ENCODE data around the gene CRYBG1.

Gene CRYBG1, protein sequence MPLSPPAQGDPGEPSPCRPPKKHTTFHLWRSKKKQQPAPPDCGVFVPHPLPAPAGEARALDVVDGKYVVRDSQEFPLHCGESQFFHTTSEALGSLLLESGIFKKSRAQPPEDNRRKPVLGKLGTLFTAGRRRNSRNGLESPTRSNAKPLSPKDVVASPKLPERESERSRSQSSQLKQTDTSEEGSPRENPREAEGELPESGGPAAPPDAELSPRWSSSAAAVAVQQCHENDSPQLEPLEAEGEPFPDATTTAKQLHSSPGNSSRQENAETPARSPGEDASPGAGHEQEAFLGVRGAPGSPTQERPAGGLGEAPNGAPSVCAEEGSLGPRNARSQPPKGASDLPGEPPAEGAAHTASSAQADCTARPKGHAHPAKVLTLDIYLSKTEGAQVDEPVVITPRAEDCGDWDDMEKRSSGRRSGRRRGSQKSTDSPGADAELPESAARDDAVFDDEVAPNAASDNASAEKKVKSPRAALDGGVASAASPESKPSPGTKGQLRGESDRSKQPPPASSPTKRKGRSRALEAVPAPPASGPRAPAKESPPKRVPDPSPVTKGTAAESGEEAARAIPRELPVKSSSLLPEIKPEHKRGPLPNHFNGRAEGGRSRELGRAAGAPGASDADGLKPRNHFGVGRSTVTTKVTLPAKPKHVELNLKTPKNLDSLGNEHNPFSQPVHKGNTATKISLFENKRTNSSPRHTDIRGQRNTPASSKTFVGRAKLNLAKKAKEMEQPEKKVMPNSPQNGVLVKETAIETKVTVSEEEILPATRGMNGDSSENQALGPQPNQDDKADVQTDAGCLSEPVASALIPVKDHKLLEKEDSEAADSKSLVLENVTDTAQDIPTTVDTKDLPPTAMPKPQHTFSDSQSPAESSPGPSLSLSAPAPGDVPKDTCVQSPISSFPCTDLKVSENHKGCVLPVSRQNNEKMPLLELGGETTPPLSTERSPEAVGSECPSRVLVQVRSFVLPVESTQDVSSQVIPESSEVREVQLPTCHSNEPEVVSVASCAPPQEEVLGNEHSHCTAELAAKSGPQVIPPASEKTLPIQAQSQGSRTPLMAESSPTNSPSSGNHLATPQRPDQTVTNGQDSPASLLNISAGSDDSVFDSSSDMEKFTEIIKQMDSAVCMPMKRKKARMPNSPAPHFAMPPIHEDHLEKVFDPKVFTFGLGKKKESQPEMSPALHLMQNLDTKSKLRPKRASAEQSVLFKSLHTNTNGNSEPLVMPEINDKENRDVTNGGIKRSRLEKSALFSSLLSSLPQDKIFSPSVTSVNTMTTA (N-terminal part only)

GRCh38 chr6:106360410-106360988 lies at the start of gene CRYBG1:
CRYBG1 (plus strand) TSS chr6:106360717; CDS start chr6:106360909, 192 bp downstream.
- DNase-seq = peak; percentile 52

DNA sequence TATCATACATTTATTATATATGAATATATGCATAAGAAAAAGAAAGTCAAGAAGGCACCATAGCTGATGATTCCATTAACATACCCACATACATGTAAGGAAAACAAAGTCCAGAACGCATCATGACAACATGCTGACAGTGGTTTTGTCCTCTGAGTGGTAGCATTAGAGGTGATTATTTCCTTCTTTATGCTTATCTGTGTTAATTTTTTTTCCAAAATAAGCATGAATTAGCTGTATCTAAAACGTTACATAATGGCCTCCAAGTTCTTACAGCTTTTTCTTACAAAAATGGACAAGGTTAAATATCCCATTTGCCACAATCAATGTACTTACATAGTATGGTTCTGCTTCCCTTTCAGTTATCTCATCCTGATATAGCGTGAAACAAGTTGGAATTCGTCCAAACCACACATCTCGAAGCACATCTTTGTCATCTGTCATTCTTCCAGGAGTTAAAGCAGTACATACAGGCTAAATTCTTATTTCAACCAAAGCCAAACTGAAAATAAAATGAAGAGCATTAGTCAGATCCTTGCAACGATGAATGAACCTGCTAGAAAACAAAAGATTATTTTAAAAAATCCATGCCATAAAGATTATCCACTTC lies 44.6 kb upstream of the CRYBG1 start:
- DNase-seq = no peak

- DNase-seq = no peak
Observed at GRCh38 chr6:106316375-106316766, 44.1 kb upstream of the CRYBG1 start.

DNA sequence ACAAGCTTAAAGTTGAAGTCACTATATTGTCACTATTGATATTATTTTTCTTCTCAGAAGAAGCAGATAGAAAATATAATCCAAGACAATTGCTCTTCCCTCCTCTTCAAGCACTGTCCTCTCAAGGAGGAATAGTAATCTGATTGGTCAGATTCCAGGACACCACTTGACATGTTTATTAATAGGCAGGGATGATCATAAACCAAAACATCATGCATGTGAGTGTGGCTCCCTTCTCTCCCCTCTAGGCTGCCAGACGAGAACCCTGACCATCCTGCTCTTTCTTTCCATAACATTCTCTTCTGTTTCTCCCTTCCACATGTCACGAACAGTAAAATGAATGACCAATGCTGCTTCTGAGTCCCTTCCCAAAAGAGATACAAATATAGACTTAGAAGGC lies 42.5 kb upstream of the CRYBG1 start:
- no peak for DNase-seq

GRCh38 chr6:106318851-106319250 lies 41.7 kb upstream of the CRYBG1 start:
- no peak for DNase-seq

- no peak for DNase-seq
Observed at GRCh38 chr6:106321940-106322339, 38.6 kb upstream of the CRYBG1 start.

- no peak for DNase-seq
Observed at GRCh38 chr6:106324726-106325335, 35.7 kb upstream of the CRYBG1 start.

DNA sequence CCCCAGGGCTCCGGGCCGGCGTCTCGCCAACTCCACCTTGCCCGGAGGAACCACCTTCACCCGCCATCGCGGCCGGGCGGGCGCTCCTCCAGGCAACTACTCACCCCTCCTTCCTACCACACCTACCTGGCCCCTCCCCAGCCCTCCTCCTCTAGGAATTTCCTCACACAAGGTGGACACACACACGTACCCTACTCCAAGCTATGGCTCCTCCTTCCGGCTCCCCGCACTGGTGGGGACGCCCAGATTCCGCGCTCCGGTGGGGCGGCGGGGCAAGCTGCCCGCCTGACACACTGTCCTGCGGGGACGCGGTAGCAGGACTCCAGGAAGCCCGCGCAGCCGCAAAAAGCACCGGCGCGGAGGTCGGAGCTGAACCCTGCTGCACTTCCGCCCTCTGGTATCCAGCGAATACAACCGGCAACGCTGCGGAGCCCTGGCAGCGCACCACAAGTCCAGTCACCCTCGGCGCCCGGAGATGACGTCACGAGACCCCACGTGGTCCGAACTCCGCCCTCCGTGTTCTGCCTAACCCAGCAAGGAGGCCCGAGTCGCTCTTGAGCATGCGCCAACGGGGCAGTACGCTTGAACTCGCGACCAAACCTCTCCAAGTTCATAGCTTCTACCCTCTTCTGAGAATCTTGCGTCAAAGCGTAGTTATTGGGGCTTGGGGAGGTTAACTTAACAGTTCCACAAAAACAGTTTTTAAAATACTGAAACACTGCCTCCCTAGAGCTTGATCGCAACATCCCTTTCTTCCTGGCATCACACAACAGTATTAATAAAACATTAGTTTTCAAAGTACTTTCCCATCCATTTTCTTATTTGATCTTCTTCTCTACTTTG lies 35.0 kb upstream of the CRYBG1 start, which contains the start of gene ATG5:
TSS of gene ATG5 (minus strand) at position 425 of the 843 bp plus-strand sequence. CDS start 9,552 bp downstream, outside the sequence.
- peak; percentile 100 for DNase-seq

- peak; percentile 20 for DNase-seq
Observed at GRCh38 chr6:106334646-106335448, 25.7 kb upstream of the CRYBG1 start.

GRCh38 chr6:106339334-106340029 lies 21.0 kb upstream of the CRYBG1 start:
- DNase-seq = peak; percentile 24

- no peak for DNase-seq
Observed at GRCh38 chr6:106347219-106347618, 13.3 kb upstream of the CRYBG1 start.

- no peak for DNase-seq
Observed at GRCh38 chr6:106356378-106356777, 4.1 kb upstream of the CRYBG1 start.

GRCh38 chr6:106359959-106360409 lies 533 bp upstream of the CRYBG1 start:
- DNase-seq = no peak

DNA sequence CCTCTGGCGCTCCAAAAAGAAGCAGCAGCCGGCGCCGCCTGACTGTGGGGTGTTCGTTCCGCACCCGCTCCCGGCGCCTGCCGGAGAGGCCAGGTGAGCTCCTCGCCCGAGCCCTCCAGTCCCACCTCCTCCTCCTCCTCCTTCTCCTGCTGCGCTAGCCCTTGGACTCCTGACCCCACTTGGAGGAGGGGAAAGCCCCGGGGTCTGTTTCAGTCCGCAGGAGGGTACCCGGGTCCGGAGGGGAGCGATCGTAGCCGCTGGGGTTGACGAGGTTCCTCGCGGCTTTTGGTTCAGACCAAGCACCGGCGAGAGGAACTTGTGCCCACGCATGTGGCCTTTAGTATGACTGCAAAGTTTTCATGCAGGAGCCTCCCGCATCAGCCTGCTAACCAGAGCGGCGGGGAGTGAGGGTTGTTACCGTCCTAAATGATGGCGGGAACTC lies 493 bp downstream of the CRYBG1 start:
- DNase-seq = no peak

- DNase-seq = no peak
Observed at GRCh38 chr6:106363401-106364138, 3.1 kb downstream of the CRYBG1 start.

DNA sequence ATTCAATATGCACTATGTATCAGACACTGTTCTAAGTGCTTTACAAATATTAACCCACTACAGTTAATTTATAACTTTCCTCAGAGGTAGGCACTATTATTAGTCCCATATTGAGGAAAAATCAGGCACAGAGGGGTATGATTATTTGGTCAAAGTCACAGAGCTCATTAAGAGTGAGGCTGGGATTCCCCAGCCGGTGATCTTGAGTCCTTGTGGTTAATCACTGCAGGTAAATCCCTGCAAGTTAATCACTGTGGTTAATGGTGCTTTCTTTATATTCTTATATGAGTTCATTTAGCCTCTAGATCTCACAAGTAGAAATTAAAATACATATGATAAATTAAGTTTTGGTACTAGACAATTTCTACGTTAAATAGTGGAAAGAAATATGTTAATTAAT lies 9.2 kb downstream of the CRYBG1 start:
- no peak for DNase-seq

GRCh38 chr6:106370639-106371038 lies 10.1 kb downstream of the CRYBG1 start:
- DNase-seq = no peak

- no peak for DNase-seq
Observed at GRCh38 chr6:106372838-106373501, 12.5 kb downstream of the CRYBG1 start.

All from activated T-cell treated with anti-CD3 and anti-CD28 coated beads for 4 hours (primary cell).